GM18508 (cell line): ENCODE data around the gene ESPNL.

Source experiments
- ATAC-seq: cut with Tn5 transposase; IDR thresholded peaks from one replicate; pipeline ENCODE4 v1.9.1; 2021; ENCODE audit warnings: moderate number of reproducible peaks; ENCODE audit not compliant: insufficient read depth, unreplicated experiment

The ESPNL gene

DNA sequence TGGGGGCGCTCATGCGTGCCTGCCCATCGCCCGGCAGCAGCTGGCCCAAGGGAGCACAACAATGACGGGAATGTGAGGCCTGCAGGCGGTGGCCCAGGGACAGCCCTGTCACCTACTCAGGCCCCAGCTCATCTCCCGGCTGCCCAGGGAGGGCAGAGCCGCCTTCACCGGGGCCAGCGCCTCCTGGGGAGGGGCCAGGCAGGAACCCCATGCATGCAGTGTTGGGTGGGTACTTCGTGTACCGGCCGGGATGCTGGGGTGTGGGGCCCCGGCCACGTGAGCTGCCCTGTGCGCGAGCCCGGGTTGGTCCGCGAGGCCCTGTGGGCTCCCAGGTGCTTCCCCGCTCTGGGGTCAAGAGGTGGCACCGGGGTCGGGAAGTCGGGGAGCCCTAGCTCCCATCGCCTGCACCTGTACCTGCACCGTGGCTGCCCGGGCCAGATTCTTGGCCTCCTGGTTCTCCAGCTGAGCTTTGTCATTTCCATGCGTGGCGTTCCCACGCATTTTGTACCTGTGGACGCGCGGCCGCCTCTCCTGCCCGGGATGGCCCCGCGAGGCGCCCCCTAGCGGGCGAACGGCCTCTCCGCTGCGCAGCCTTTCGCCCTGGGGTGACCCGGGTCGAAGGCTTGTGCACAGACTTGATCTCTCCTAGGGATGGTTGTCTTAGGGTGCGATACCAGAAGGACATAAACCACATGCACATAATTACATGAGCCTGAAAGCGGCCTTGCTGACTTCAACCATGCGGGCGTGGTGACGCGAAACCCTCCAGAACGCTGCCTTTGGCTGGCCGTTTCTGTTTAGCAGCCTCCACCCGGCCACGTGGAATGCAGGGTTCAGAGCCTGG is 39.3 kb downstream of the ESPNL start:
- no peak for ATAC-seq

DNA sequence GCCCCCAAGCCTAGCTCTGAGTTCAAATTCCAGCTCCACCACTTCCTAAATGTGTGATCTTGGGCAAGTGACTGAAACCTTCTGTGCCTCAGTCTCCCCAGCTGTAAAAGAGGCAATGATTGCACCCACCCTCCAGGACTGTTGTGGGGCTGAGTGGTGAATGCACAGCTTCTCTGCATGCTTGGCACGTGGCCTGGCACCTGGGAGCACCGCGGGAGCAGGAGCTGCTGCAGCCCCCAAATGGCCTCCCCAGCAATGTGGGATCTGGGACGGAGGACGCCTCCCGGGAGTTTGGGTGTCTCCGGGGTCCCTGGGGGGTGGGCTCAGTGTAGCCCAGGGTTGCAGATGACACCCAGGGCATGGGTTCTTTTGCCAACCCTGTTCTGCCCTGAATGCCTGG is 39.9 kb downstream of the ESPNL start:
- no peak for ATAC-seq

DNA sequence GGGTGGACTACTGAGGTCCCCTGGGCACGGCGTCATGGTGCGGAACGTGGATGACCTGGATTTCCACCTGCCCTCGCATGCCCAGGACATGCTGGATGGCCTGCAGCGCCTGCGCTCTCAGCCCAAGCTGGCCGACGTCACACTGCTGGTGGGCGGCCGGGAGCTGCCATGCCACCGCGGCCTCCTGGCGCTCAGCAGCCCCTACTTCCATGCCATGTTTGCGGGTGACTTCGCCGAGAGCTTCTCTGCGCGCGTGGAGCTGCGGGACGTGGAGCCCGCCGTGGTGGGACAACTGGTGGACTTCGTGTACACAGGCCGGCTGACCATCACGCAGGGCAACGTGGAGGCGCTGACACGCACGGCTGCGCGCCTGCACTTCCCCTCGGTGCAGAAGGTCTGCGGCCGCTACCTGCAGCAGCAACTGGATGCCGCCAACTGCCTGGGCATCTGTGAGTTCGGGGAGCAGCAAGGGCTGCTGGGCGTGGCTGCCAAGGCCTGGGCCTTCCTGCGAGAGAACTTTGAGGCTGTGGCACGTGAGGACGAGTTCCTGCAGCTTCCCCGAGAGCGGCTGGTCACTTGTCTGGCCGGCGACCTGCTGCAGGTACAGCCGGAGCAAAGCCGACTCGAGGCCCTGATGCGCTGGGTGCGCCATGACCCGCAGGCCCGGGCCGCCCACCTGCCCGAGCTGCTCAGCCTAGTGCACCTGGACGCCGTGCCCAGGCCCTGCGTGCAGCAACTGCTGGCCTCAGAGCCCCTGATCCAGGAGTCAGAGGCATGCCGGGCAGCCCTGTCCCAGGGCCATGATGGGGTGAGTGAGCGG is 40.8 kb downstream of the ESPNL start:
- no peak for ATAC-seq

DNA sequence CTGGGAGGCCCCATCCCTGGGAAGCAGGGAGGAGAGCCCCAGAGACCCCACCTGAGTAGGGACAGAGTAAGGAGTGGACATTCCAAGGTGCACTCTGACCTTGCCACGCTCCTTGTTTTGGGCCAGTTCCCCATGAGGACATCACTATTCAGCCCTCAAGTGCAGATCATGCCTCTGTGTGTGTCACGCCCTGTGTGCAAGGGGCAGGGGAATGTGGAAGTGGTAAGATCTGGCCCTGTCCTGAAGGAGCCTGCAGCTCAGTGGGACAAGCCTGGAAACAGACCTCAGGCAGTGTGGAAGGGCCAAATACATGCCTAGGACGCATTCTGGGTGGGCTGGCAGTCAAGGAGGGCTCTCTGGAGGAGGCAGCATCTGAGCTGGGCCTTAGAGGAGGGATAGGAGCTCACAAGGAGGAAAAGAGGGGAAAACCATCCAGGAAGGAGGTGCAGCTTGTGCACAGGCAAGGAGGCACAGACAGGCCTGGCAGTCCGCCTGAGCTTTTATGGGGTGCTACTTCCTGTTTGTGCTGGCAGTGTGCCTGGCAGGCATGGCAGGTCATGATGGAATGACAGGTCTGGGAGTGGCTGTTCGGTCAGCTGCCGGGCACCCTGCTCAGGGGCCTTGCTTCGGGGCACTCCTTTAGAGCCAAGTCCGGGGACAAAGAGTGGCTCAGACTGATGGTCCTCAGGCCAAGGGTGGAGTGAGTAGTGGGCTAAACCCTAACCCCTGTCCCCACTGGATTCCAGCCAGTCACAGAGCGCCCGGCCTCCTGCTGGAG is 41.6 kb downstream of the ESPNL start:
- ATAC-seq: no peak

DNA sequence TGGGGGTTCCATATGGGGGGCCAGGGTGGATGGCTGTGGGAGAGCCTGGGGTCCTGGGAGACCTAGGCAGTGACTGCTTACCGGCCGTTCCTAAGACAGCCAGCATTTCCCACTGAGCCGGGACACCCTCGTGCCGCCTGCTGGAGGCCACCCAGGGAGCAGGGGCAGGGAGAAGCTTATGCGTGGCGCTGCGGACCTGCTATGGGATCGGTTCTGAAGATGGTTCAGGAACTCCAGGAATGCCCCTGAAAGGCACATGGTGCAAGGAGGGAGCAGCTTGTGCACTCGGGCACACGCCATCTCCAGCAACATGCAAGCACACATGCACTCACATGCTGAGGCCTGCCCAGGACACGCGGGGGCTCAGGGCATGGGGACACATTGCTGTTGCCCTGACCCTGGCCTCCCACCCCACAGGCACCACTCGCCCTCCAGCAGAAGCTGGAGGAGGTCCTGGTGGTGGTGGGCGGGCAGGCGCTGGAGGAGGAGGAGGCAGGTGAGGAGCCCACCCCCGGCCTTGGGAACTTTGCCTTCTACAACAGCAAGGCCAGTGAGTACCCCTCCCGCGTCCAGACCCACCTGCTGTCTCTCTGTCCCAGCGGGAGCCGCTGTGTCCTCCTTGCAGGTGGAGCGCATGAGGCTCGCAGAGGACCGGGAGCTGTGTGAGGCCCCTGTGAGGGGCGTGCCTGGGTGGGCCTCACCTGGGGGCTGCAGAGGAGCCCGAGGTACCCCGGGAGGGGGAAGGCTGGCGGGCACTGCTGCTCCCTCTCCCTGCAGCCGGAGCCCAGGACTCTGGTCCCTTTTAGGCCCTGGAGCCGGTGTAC is 42.5 kb downstream of the ESPNL start:
- no peak for ATAC-seq

DNA sequence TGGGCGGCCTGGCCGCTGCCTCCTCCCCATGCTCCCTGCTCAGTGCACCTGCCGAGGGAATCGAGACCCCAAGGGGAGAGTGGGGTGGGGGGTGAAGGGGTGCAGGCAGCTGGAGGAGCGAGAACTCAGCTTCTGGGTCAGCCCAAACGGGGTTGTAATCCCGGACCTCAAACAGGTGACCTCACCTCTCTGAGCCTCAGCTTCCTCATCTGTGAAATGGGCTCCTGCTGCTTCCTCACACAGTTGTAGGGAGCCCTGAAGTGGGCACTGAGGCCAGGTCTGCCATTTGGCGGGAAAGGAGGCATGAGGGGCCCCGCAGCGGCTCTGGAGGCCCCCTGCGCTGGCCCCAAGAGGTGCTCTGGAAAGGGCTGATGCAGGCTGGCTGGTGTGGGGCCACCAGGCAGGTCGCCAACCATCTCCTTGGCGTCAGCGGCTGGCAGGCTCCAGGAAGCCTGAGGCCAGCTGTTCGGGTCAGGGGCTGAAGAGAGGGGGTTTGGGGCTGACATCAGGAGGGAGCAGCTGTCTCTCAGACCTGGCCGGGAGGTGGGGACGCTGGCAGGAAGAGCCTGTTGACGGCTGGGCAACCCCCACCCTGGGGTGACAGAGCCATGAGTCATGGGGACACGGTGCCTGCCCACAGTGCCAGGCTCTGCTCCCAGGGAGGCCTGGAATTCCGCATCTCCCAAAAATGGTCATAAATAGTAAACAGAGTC is 43.3 kb downstream of the ESPNL start:
- ATAC-seq: no peak

DNA sequence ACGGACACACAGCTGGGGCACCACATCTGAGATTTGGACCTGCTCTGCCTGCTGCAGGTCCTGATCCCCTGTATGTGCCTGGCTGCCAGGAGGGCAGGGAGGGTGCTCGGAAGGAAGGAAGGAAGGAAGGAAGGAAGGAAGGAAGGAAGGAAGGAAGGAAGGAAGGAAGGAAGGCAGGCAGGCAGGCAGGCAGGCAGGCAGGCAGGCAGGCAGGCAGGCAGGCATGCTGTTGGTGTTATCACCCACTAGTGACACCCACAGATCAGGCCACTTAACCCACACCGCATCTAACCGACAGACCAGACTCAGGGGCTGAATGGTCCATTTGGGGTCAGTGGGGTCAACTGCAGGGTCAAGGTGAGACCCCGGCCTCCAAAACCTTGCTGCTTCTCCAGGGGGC is 44.1 kb downstream of the ESPNL start:
- no peak for ATAC-seq

DNA sequence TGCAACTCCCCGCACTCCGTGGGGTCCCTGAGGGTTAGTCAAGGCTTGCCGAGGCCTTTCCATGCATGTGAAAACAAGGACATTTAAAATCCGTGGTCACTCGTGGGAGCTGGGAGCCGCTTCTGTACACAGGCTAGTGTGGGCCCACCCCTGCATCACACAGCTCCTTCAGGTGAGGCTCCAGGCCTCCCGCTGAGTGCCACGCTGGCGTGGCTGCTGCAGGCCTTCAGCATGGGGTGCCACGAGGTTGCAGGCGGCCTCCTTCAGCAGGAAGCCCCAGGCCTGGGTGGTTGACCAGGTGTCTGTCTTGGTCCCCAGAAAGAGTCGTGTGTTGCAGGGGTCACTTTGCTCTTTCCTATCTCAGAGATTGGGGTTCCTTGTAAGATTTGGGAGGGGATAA is 44.9 kb downstream of the ESPNL start:
- no peak for ATAC-seq

DNA sequence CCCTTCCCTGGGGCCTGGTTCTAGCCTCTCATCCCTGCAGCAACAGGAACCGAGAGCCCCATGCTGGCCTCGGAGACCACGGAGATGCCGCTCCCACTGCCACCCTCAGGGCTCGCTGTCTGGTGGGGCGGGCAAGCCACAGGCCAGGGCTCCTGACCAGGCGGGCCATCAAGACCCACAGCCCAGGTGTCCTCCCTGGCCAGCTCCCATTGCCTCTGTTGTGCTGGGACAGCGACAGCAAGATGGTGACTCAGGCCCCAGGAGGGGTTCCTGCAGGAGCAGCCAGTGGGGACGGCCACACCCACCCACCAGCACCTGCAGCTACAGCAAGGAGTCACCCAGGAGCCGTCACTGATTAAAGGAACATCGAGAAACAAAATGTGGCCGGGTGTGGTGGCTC is 45.7 kb downstream of the ESPNL start:
- ATAC-seq: no peak

DNA sequence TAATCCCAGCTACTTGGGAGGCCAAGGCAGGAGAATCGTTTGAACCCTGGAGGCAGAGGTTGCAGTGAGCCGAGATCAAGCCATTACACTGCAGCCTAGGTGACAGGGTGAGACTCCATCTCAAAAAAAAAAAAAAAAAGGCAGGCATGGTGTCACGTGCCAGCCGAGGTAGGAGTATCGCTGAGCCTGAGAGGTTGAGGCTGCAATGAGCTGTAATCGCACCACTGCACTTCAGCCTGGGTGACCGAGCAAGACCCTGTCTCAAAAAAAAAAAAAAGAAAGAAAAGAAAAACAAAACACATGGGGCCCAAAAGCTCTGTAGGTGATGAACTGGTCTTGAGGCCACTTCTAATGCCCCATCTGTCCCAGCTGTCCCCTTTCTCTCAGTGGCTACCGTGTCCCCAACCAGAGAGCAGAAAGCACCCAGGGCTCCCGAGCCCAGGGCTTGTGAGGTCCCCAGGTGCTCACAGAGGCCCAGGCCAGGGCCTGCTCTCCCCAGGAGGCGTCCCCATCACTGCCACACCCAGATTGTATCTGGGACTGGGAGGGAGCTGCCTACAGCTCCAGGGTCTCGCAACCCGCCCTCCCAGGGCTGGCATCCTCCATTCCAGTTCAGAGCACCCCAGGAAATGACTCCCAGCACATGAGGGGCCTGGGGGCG is 46.9 kb downstream of the ESPNL start:
- no peak for ATAC-seq

DNA sequence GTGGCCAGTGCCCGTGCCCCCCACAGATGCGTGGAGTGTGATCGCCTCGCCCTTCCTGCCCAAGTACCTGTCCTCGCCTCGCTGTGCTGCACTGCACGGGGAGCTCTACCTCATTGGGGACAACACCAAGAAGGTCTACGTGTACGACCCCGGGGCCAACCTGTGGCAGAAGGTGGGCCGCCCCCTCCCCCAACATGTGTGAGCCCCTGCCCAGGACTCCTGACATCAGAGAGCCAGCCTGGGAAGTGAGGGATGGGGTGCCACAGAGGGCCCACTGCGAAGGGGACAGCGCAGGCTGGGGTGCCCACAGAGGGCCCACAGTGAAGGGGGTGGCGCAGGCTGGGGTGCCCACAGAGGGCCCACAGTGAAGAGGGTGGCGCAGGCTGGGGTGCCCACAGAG is 48.8 kb downstream of the ESPNL start:
- no peak for ATAC-seq

DNA sequence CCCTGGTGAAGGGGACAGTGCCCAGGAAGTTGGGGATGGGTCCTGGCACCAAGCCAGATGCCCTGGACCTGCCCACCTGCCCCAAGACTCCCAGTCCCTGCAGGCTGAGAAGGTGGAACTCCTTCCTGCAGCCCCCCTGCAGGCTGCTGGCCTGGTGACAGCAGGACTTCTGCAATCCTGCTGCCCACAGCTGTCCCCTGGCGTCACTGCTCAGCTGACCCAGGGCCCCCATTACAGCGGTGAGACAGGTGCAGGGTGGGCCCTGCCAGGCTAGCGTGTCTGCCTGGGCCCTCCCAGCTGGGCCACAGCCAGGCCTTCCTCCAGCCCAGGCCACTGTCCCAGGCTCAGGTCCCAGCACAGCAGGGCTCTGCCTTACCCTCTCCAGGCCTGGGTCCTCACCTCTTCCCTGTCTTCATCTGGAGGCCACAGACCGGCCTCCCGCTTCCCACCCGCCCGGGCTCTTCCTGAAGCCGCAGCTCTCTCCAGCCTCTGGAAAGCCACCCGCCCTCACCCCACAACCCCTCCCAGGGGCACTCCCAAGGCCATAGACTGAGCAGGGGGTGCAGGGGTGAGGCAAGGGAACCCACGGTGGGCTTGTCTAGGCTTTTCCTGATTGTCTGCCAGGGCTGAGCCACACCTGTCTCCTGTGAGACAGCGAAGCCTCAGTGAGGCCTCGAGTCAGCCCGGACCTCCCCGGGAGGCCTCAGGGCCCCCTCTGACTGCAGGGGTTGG is 49.9 kb downstream of the ESPNL start:
- ATAC-seq: no peak

DNA sequence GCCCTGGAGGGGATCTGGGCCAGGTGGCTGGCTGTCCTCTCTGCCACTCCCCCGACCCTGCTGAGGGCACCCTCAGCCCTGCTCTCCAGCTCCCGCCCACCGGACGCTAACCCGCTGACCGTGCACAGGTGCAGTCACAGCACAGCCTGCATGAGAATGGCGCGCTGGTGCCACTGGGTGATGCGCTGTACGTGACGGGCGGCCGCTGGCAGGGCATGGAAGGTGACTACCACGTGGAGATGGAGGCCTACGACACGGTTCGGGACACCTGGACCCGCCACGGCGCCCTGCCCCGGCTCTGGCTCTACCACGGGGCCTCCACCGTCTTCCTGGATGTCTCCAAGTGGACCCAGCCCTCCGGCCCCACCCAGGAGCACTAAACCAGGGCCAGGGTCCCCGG is 50.5 kb downstream of the ESPNL start:
- ATAC-seq: no peak

DNA sequence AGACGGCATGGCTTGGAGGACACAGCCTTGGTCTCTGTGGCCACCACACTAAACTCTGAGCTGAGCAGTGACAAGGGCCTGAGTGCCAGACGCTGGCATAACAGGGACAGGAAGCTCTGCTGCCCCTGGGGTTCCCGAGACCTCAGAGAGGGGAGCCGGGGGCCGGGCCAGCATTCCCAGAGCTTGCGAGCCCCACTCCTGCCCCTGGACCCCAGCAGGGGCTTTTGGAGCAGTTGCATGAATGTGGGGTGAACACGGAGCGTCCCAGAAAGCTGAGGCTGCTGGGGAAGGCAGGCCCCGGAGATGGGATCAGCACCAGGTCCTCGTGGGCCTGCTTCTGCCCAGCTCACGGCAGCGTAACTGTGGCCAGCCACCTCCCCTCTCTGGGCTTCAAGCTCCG is 51.1 kb downstream of the ESPNL start:
- no peak for ATAC-seq

DNA sequence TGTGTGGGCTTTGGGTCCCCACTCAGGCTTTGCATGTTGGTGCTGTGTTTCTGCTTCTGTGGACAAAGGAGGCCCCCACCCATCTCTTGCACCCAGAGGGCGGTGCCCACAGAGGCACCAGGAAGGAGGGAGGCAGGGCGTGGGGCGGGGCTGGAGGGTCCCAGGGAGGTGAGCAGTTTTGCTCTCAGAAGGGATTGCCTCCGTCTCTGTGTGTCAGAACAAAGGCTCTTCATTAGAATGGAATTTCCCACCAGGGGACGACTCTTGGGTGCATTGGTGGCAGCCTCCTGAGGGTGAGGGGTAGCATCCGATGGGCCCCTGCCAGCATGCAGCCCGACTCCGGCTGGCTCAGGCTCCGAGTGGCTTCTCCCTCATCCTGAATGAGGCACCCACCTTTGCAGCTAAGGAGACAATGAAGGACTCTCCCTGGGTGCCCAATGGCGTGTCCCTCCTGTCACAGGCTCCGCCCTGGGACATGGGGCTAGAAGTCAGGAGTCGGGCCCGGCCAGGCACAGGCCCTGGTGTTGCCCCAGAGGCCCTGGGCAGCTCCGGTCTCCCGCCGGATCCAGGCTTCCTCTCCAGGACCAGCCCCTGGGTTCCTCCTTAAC is 51.6 kb downstream of the ESPNL start:
- no peak for ATAC-seq

DNA sequence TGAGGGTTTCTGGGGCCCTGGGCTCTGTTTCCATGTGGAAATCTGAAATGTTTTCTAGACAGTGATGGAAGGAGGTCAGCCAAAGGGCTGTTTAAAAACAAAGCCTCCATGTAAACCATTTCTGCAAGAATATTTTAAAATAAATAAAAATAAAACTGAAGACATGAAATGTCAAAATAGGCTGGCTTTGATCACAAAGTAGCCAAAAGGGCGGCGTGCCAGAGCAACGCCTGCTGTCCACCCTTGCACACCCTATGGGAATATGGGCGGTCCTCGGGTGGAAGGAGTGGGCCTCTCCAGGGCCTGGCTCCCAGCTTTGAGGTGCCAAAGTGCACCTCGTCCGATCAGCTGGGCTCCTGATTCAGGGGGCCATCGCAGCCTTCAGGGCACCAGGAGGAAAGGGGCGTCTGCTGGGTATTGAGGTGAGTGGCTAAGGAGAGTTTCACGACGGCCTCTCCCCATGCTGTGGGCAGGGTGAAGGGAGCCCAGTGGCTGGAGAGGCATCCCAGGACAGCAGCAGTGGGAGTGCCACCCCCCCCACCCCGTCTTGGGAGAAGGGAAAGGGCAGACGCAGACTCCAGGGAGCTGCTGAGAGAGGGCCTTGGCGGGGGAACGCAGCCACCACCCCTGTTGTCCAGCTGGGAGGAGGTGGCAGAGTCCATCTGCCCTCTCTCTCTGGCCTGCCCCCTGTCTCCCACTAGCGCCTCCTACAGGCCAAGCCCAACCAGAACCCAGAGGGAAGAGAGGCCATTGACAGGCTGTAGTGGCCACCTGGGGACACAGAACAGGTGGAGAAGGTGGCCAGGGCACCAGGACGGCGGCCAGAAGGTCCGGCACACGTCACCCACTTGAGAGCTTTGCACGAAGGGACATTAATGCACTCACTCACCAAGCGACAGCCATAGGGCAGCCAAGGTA is 52.9 kb downstream of the ESPNL start:
- no peak for ATAC-seq

DNA sequence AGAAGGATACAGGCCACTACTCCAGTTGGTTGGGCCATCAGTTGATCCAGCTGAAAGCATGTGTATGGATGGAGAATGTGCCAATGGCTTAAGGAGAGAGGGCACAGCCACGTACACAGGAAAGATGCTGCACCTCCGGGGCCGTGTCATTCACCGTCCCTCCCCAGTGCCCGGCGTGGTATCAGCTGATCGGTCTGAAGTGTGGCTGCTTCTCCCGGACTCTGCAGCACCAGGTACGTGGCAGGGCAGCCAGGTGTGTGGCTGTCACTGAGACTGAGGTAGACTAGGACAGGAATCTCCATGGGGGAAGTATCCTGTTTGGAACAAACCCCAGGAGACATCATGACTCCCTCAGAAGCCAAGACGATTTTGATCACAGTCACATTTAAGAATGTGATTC is 54.4 kb downstream of the ESPNL start:
- ATAC-seq: no peak
